Keratinocyte (primary cell): Measurements from ENCODE around the gene FRRS1L. TPM values are rescaled to one million over a fixed set of nuclear protein-coding genes. Genes with fewer than 3 reads are reported as not detected.

Experiments
- DNase-seq: peaks from one replicate; pipeline ENCODE4 v3.0.0-alpha.2; 2011; ENCODE audit warnings: low read depth, missing footprints, low spot score
- FAIRE-seq: peaks from 2 replicates; lab custom pipeline; 2011; peaks lifted over from hg19 to GRCh38; lab: Jason Lieb, UNC
- H2AFZ ChIP-seq: 2 replicates; pipeline ENCODE4 v1.6.0; 2012; ENCODE audit warnings: low read length, control low read depth, inconsistent platforms; ENCODE audit not compliant: control insufficient read depth
- H3K27ac ChIP-seq: 2 replicates; pipeline ENCODE4 v1.5.1; 2011; ENCODE audit warnings: low read length; ENCODE audit not compliant: control insufficient read depth, insufficient read depth
- H3K27me3 ChIP-seq: 3 replicates; pipeline ENCODE4 v1.6.0; 2011; ENCODE audit warnings: low read length; ENCODE audit not compliant: control insufficient read depth, insufficient read depth; ENCODE audit errors: extremely low read depth
- H3K36me3 ChIP-seq, 2 experiments: 2 replicates in 1 of 2; 3 replicates in 1 of 2; pipeline ENCODE4 v1.5.1; 2011; ENCODE audit warnings: low read length in 2 of 2, mild to moderate bottlenecking in 1 of 2; ENCODE audit not compliant: control insufficient read depth in 2 of 2, insufficient read depth in 2 of 2; ENCODE audit errors: extremely low read depth in 1 of 2
- H3K4me1 ChIP-seq: 3 replicates; pipeline ENCODE4 v1.5.1; 2011; ENCODE audit warnings: low read length; ENCODE audit not compliant: control insufficient read depth, insufficient read depth; ENCODE audit errors: extremely low read depth
- H3K4me2 ChIP-seq: 3 replicates; pipeline ENCODE4 v1.6.0; 2011; ENCODE audit warnings: low read depth, low read length; ENCODE audit not compliant: control insufficient read depth, insufficient read depth; ENCODE audit errors: extremely low read depth
- H3K4me3 ChIP-seq, 3 experiments: fragments of 200-600 bp in 1 of 3; sonication (generic) in 1 of 3; 2 replicates in 2 of 3; 3 replicates in 1 of 3; pipeline ENCODE4 v1.5.1; 2011 to 2016; ENCODE audit warnings: low read length in 3 of 3, mild to moderate bottlenecking in 3 of 3, control low read depth in 2 of 3, inconsistent platforms in 1 of 3, low read depth in 1 of 3, mixed read lengths in 1 of 3, mixed run types in 1 of 3, moderate library complexity in 1 of 3; ENCODE audit not compliant: control insufficient read depth in 2 of 3, insufficient read depth in 2 of 3; ENCODE audit errors: extremely low read depth in 1 of 3
- H3K79me2 ChIP-seq: 2 replicates; pipeline ENCODE4 v1.6.0; 2012; ENCODE audit warnings: low read length; ENCODE audit not compliant: control insufficient read depth, insufficient read depth
- H3K9ac ChIP-seq: 3 replicates; pipeline ENCODE4 v1.6.0; 2011; ENCODE audit warnings: low read length; ENCODE audit not compliant: control insufficient read depth, insufficient read depth; ENCODE audit errors: extremely low read depth
- H3K9me1 ChIP-seq: 3 replicates; pipeline ENCODE4 v1.6.0; 2011; ENCODE audit warnings: low read length; ENCODE audit not compliant: control insufficient read depth, insufficient read depth; ENCODE audit errors: extremely low read depth
- H3K9me3 ChIP-seq: 2 replicates; pipeline ENCODE4 v1.5.1; 2012; ENCODE audit warnings: low read depth, low read length; ENCODE audit not compliant: control insufficient read depth
- H4K20me1 ChIP-seq: 3 replicates; pipeline ENCODE4 v1.6.0; 2011; ENCODE audit warnings: low read length; ENCODE audit not compliant: control insufficient read depth, insufficient read depth; ENCODE audit errors: extremely low read depth
- CTCF ChIP-seq, 3 experiments: IDR thresholded peaks in 1 of 3; conservative IDR thresholded peaks in 1 of 3; optimal IDR thresholded peaks in 1 of 3; 2 replicates in 2 of 3; 3 replicates in 1 of 3; pipeline versions ENCODE3 to v1.5.1; 2011; ENCODE audit warnings: low read length in 3 of 3, mild to moderate bottlenecking in 3 of 3, moderate library complexity in 2 of 3, control low read depth in 1 of 3, inconsistent platforms in 1 of 3; ENCODE audit not compliant: insufficient read depth in 2 of 3; ENCODE audit errors: extremely low read depth in 1 of 3
- EZH2 ChIP-seq: IDR thresholded peaks from one replicate; pipeline ENCODE4 v1.6.1; 2012; ENCODE audit warnings: inconsistent platforms, mild to moderate bottlenecking, low read length, moderate library complexity
- dilution Hi-C: fragments of 300-500 bp; cut with MboI; formaldehyde crosslinking; loops from one replicate; pipeline ENCODE4 v1.7.0; 2020; ENCODE audit warnings: low sequenced_read_pairs; ENCODE audit not compliant: extremely low pct_ligation_motif_present
- polyA plus RNA-seq, 5 experiments: library from polyadenylated mRNA; depleted of rRNA in 3 of 5; stranded (reverse) in 3 of 5; stranded (forward) in 1 of 5; unstranded in 1 of 5; fragments of >200 nt; gene quantifications; 1 replicate in 1 of 5; 2 replicates in 3 of 5; 3 replicates in 1 of 5; pipeline versions ENCODE4 v1.2.1 to v1.2.3, GENCODE V29; 2011 to 2012; ENCODE audit warnings: missing spikeins in 2 of 5, low read depth in 1 of 5, low replicate concordance in 1 of 5

FRRS1L gene
- polyA plus RNA-seq, 1 donor (not counting 4 experiments of a cell fraction or from before 2014, with no cell fraction given) = not detected

DNA sequence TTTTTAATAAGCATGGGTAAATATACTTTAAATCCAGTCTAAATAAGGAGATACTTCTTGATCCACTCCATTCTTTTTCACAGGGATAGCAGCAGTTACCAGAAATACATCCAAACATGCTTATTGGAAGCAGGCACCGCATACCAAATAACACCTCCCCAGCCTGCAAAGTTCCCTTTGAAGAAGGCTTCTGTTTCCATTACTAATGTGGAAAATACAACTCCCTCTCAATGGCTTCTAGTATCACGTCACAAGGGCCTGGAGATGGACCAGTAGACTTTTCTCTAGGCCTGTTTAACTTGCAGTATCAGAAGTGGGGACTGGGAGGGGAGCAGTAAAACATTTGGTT is 68.1 kb downstream of the FRRS1L start:
- Histone ChIP-seq H3K4me3 (no peak overlapping the region), H3K9ac (no peak overlapping the region), H2AFZ (no peak overlapping the region), H3K9me3 (no peaks in the 10 kb centered on the region), H3K36me3 (peaks cover 7 to 8% of the 10 kb centered on the region in 2 experiments), H3K4me2 (peak overlapping the region; percentile 59), H3K27ac (peak overlapping the region; percentile 62), H3K9me1 (peaks cover 3% of the 10 kb centered on the region), H3K4me1 (peaks cover 37% of the 10 kb centered on the region), H3K27me3 (no peaks in the 10 kb centered on the region), H4K20me1 (peaks cover 2% of the 10 kb centered on the region), H3K79me2 (peaks cover 87% of the 10 kb centered on the region)
- no peak for DNase-seq
- dilution Hi-C loops = no loop called here
- no peak for TF ChIP-seq CTCF (optimal IDR thresholded peaks at IDR 0.05 in 1 of 3, IDR thresholded peaks at IDR 0.05 in 1 of 3, conservative IDR thresholded peaks at IDR 0.05 in 1 of 3; ENCODE audit: extremely low read depth in 1 of 3, insufficient read depth in 2 of 3, low read length in 3 of 3)
- TF ChIP-seq EZH2 = no peak
- FAIRE-seq = no peak

- dilution Hi-C loops = no loop called here
- H3K27me3 ChIP-seq = no peaks in the 10 kb centered on the region
- H3K27ac ChIP-seq = peak overlapping the region; percentile 62
- H3K9me1 ChIP-seq = peaks cover 5% of the 10 kb centered on the region
- TF ChIP-seq EZH2 (no peak), CTCF (optimal IDR thresholded peaks at IDR 0.05 in 1 of 3, IDR thresholded peaks at IDR 0.05 in 1 of 3, conservative IDR thresholded peaks at IDR 0.05 in 1 of 3; ENCODE audit: extremely low read depth in 1 of 3, insufficient read depth in 2 of 3, low read length in 3 of 3) (peak in 2 of 3 experiments; percentile 20 to 23)
- H2AFZ ChIP-seq = no peak overlapping the region
- peaks cover 5 to 7% of the 10 kb centered on the region in 2 experiments for H3K36me3 ChIP-seq
- H3K9ac ChIP-seq = peak overlapping the region; percentile 19
- no peak for FAIRE-seq
- peak overlapping the region; percentile 59 for H3K4me2 ChIP-seq
- no peak overlapping the region for H3K4me3 ChIP-seq
- peaks cover 37% of the 10 kb centered on the region for H3K4me1 ChIP-seq
- H4K20me1 ChIP-seq = peaks cover 2% of the 10 kb centered on the region
- H3K9me3 ChIP-seq = no peaks in the 10 kb centered on the region
- DNase-seq = no peak
- peaks cover 82% of the 10 kb centered on the region for H3K79me2 ChIP-seq
Measured at GRCh38 chr9:109098171-109098959, 68.7 kb downstream of the FRRS1L start.
